GM23338 (cell line): ENCODE results near the gene UBXN7. TPM values are rescaled to one million over a fixed set of nuclear protein-coding genes. Genes with fewer than 3 reads are reported as not detected.
"Not testable (repeated sequence)": the region's sequence is repeated elsewhere in the genome, so short reads cannot be mapped to it uniquely, and the experiment has no call there.

Experiments
- ATAC-seq: fragments of 200-7000 bp; cut with Tn5 transposase; 3 replicates; pipeline ENCODE4 v1.9.1; 2020
- DNase-seq: peaks from one replicate; pipeline ENCODE4 v3.0.0-alpha.2; 2015; ENCODE audit warnings: low spot score
- H2AFZ ChIP-seq: fragments of 200-600 bp; sonication (generic); 2 replicates; pipeline ENCODE4 v1.8.0; 2016; ENCODE audit warnings: antibody characterized with exemption, mild to moderate bottlenecking, moderate library complexity
- H3F3A ChIP-seq: fragments of 200-600 bp; sonication (generic); replicated peaks from 2 replicates; pipeline ENCODE4 v1.8.0; 2017; ENCODE audit warnings: antibody characterized with exemption, mixed run types, low read depth
- H3K27ac ChIP-seq: fragments of 200-600 bp; sonication (generic); 2 replicates; pipeline ENCODE4 v1.6.1; 2016; ENCODE audit warnings: low read depth
- H3K27me3 ChIP-seq: fragments of 200-600 bp; sonication (generic); 2 replicates; pipeline ENCODE4 v1.8.0; 2016; ENCODE audit warnings: mild to moderate bottlenecking, mixed run types, moderate library complexity; ENCODE audit not compliant: insufficient read depth
- H3K36me3 ChIP-seq: fragments of 200-600 bp; sonication (generic); 2 replicates; pipeline ENCODE4 v1.8.0; 2016; ENCODE audit warnings: mild to moderate bottlenecking; ENCODE audit not compliant: insufficient read depth
- H3K4me1 ChIP-seq: fragments of 200-600 bp; sonication (generic); 2 replicates; pipeline ENCODE4 v1.8.0; 2016; ENCODE audit warnings: mild to moderate bottlenecking, moderate library complexity; ENCODE audit not compliant: insufficient read depth
- H3K4me2 ChIP-seq: fragments of 200-600 bp; sonication (generic); 2 replicates; pipeline ENCODE4 v1.7.1; 2017; ENCODE audit warnings: mixed run types
- H3K4me3 ChIP-seq: fragments of 200-600 bp; sonication (generic); 2 replicates; pipeline ENCODE4 v1.6.1; 2016; ENCODE audit warnings: mixed run types
- H3K79me2 ChIP-seq: fragments of 200-600 bp; sonication (generic); replicated peaks from 2 replicates; pipeline ENCODE4 v1.8.0; 2017; ENCODE audit warnings: mild to moderate bottlenecking; ENCODE audit not compliant: insufficient read depth
- H3K9me2 ChIP-seq: fragments of 200-600 bp; sonication (generic); 2 replicates; pipeline ENCODE4 v1.8.0; 2017; ENCODE audit not compliant: insufficient read depth
- H4K20me1 ChIP-seq: fragments of 200-600 bp; sonication (generic); replicated peaks from 2 replicates; pipeline ENCODE4 v1.8.0; 2017; ENCODE audit warnings: mild to moderate bottlenecking; ENCODE audit not compliant: insufficient read depth
- H3K27ac Mint-ChIP-seq: 2 replicates; pipeline ENCODE4 v1.8.0; 2020; ENCODE audit warnings: inconsistent platforms, mild to moderate bottlenecking, moderate library complexity, mixed read lengths
- H3K27me3 Mint-ChIP-seq: 3 replicates; pipeline ENCODE4 v1.8.0; 2022; ENCODE audit warnings: low read depth, mild to moderate bottlenecking, moderate library complexity, mixed read lengths, inconsistent platforms; ENCODE audit not compliant: insufficient read depth, poor library complexity
- H3K36me3 Mint-ChIP-seq: 3 replicates; pipeline ENCODE4 v1.8.0; 2021; ENCODE audit warnings: low read depth, mild to moderate bottlenecking, inconsistent platforms, moderate library complexity, mixed read lengths
- H3K4me1 Mint-ChIP-seq: 3 replicates; pipeline ENCODE4 v1.8.0; 2020; ENCODE audit warnings: mild to moderate bottlenecking, inconsistent platforms, mixed read lengths
- H3K4me3 Mint-ChIP-seq: 3 replicates; pipeline ENCODE4 v1.8.0; 2021; ENCODE audit warnings: moderate library complexity, mild to moderate bottlenecking, inconsistent platforms, mixed read lengths
- H3K9me3 Mint-ChIP-seq: 3 replicates; pipeline ENCODE4 v1.8.0; 2020; ENCODE audit warnings: moderate library complexity, mild to moderate bottlenecking, inconsistent platforms, mixed read lengths
- CREB1 ChIP-seq: fragments of 250-450 bp; sonication (Bioruptor Pico); IDR thresholded peaks from 2 replicates; pipeline ENCODE4 v1.5.0; 2020; ENCODE audit warnings: low read depth, mild to moderate bottlenecking, moderate library complexity
- EZH2phosphoT487 ChIP-seq: fragments of 200-600 bp; sonication (generic); IDR thresholded peaks from one replicate; pipeline ENCODE4 v1.8.1; 2018; ENCODE audit warnings: antibody characterized with exemption; ENCODE audit not compliant: unreplicated experiment
- POLR2AphosphoS5 ChIP-seq: IDR thresholded peaks from 2 replicates; pipeline ENCODE4 v1.6.1; 2016; ENCODE audit warnings: antibody characterized with exemption, low read depth
- STAT1 ChIP-seq: IDR thresholded peaks from one replicate; pipeline ENCODE4 v1.6.1; 2016; ENCODE audit warnings: antibody characterized with exemption; ENCODE audit not compliant: unreplicated experiment
- ZNF114 ChIP-seq: fragments of 250-450 bp; sonication (Bioruptor Pico); IDR thresholded peaks from 2 replicates; pipeline ENCODE4 v1.5.0; 2020; ENCODE audit warnings: mild to moderate bottlenecking, moderate library complexity
- ZNF331 ChIP-seq: fragments of 250-450 bp; sonication (Bioruptor Pico); IDR thresholded peaks from 2 replicates; pipeline ENCODE4 v1.5.0; 2020; ENCODE audit warnings: low read depth, mild to moderate bottlenecking, moderate library complexity
- polyA plus RNA-seq: library from polyadenylated mRNA; unstranded; fragments of >200 nt; fragmentation: Nextera tagmentation; extraction: Ambion mirVana; gene quantifications from 2 replicates; pipeline ENCODE4 v1.2.1, GENCODE V29; 2016
- total RNA-seq: library from RNA; depleted of rRNA; stranded (reverse); fragments of >200 nt; shearing (Covaris generic); gene quantifications from 2 replicates; pipeline ENCODE4 v1.2.3, GENCODE V29; 2014
- TF ChIP-seq, protein P1 (sequence below): fragments of 250-450 bp; sonication (Bioruptor Pico); IDR thresholded peaks from 2 replicates; pipeline ENCODE4 v1.5.0; 2020; ENCODE audit warnings: mild to moderate bottlenecking, moderate library complexity
- TF ChIP-seq, protein P2 (sequence below), 2 experiments: fragments of 200-600 bp in 1 of 2; sonication (generic) in 1 of 2; conservative IDR thresholded peaks; 2 replicates each; pipeline versions ENCODE4 v1.5.1 to v1.6.1; 2016 to 2017; ENCODE audit warnings: antibody characterized with exemption in 2 of 2, low read depth in 2 of 2, mild to moderate bottlenecking in 2 of 2, moderate library complexity in 1 of 2
- TF ChIP-seq, protein P3 (sequence below): IDR thresholded peaks from 2 replicates; pipeline ENCODE4 v1.6.1; 2016; ENCODE audit warnings: antibody characterized with exemption

The UBXN7 gene
- total and polyA plus RNA-seq, 2 experiments from 2014 or later = 37.9 to 46.2 TPM

DNA sequence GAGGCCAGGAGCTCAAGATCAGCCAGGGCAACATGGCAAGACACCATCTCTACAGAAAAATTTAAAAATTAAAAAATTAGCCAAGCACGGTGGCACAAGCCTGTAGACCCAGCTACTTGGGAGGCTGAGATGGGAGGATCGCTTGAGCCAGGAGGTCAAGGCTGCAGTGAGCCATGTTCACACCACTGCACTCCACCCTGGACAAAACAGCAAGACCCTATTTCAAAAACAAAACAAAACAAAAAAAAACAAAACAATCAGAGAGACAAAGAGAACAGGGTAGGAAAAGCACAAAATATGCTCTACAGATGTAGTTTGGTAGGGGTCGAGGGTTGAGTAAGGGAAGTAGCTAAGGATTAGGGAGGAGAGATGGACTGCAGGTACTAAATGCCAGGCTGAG, 117.6 kb downstream of the UBXN7 start (continued):
- TF ChIP-seq, protein P1, sequence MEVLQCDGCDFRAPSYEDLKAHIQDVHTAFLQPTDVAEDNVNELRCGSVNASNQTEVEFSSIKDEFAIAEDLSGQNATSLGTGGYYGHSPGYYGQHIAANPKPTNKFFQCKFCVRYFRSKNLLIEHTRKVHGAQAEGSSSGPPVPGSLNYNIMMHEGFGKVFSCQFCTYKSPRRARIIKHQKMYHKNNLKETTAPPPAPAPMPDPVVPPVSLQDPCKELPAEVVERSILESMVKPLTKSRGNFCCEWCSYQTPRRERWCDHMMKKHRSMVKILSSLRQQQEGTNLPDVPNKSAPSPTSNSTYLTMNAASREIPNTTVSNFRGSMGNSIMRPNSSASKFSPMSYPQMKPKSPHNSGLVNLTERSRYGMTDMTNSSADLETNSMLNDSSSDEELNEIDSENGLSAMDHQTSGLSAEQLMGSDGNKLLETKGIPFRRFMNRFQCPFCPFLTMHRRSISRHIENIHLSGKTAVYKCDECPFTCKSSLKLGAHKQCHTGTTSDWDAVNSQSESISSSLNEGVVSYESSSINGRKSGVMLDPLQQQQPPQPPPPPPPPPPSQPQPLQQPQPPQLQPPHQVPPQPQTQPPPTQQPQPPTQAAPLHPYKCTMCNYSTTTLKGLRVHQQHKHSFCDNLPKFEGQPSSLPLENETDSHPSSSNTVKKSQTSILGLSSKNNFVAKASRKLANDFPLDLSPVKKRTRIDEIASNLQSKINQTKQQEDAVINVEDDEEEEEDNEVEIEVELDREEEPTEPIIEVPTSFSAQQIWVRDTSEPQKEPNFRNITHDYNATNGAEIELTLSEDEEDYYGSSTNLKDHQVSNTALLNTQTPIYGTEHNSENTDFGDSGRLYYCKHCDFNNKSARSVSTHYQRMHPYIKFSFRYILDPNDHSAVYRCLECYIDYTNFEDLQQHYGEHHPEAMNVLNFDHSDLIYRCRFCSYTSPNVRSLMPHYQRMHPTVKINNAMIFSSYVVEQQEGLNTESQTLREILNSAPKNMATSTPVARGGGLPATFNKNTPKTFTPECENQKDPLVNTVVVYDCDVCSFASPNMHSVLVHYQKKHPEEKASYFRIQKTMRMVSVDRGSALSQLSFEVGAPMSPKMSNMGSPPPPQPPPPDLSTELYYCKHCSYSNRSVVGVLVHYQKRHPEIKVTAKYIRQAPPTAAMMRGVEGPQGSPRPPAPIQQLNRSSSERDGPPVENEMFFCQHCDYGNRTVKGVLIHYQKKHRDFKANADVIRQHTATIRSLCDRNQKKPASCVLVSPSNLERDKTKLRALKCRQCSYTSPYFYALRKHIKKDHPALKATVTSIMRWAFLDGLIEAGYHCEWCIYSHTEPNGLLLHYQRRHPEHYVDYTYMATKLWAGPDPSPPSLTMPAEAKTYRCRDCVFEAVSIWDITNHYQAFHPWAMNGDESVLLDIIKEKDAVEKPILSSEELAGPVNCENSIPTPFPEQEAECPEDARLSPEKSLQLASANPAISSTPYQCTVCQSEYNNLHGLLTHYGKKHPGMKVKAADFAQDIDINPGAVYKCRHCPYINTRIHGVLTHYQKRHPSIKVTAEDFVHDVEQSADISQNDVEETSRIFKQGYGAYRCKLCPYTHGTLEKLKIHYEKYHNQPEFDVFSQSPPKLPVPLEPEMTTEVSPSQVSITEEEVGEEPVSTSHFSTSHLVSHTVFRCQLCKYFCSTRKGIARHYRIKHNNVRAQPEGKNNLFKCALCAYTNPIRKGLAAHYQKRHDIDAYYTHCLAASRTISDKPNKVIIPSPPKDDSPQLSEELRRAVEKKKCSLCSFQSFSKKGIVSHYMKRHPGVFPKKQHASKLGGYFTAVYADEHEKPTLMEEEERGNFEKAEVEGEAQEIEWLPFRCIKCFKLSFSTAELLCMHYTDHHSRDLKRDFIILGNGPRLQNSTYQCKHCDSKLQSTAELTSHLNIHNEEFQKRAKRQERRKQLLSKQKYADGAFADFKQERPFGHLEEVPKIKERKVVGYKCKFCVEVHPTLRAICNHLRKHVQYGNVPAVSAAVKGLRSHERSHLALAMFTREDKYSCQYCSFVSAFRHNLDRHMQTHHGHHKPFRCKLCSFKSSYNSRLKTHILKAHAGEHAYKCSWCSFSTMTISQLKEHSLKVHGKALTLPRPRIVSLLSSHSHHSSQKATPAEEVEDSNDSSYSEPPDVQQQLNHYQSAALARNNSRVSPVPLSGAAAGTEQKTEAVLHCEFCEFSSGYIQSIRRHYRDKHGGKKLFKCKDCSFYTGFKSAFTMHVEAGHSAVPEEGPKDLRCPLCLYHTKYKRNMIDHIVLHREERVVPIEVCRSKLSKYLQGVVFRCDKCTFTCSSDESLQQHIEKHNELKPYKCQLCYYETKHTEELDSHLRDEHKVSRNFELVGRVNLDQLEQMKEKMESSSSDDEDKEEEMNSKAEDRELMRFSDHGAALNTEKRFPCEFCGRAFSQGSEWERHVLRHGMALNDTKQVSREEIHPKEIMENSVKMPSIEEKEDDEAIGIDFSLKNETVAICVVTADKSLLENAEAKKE (CRISPR knock-in tag) = no peak
- TF ChIP-seq ZNF331 (no peak), ZNF114 (no peak), STAT1 (no peak), POLR2AphosphoS5 (no peak), EZH2phosphoT487 (no peak), CREB1 (CRISPR knock-in tag) (no peak)
- TF ChIP-seq, protein P2, sequence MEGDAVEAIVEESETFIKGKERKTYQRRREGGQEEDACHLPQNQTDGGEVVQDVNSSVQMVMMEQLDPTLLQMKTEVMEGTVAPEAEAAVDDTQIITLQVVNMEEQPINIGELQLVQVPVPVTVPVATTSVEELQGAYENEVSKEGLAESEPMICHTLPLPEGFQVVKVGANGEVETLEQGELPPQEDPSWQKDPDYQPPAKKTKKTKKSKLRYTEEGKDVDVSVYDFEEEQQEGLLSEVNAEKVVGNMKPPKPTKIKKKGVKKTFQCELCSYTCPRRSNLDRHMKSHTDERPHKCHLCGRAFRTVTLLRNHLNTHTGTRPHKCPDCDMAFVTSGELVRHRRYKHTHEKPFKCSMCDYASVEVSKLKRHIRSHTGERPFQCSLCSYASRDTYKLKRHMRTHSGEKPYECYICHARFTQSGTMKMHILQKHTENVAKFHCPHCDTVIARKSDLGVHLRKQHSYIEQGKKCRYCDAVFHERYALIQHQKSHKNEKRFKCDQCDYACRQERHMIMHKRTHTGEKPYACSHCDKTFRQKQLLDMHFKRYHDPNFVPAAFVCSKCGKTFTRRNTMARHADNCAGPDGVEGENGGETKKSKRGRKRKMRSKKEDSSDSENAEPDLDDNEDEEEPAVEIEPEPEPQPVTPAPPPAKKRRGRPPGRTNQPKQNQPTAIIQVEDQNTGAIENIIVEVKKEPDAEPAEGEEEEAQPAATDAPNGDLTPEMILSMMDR (conservative IDR thresholded peaks at IDR 0.05; ENCODE audit: low read depth in 2 of 2) = no peak
- TF ChIP-seq, protein P3, sequence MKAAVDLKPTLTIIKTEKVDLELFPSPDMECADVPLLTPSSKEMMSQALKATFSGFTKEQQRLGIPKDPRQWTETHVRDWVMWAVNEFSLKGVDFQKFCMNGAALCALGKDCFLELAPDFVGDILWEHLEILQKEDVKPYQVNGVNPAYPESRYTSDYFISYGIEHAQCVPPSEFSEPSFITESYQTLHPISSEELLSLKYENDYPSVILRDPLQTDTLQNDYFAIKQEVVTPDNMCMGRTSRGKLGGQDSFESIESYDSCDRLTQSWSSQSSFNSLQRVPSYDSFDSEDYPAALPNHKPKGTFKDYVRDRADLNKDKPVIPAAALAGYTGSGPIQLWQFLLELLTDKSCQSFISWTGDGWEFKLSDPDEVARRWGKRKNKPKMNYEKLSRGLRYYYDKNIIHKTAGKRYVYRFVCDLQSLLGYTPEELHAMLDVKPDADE = no peak

DNA sequence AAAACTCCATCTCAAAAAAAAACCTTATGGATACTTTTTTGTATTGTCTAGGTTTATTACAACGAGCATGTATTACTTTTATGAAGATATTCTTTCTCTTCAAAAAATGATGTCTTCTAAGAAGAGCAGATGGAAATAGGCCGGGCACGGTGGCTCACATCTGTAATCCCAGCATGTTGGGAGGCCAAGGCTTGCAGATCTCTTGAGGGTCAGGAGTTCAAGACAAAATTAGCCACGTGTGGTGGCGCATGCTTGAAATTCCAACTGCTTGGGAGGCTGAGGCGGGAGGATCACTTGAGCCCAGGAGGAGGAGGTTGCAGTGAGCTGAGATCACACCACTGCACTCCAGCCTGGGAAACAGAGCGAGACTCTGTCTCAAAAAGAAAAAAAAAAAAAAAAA, 118.1 kb downstream of the UBXN7 start:
- H3K4me3 ChIP-seq, H3K4me2 ChIP-seq, H3K4me1 Mint-ChIP-seq, ATAC-seq, H3F3A ChIP-seq, H2AFZ ChIP-seq, H4K20me1 ChIP-seq, H3K27ac ChIP-seq, H3K4me3 Mint-ChIP-seq, H3K79me2 ChIP-seq, H3K27me3 Mint-ChIP-seq, H3K9me2 ChIP-seq, H3K27me3 ChIP-seq, H3K36me3 ChIP-seq, H3K4me1 ChIP-seq, H3K27ac Mint-ChIP-seq, H3K9me3 Mint-ChIP-seq, DNase-seq: not testable (repeated sequence)
- H3K36me3 Mint-ChIP-seq = peaks cover 11% of the 10 kb centered on the region

DNA sequence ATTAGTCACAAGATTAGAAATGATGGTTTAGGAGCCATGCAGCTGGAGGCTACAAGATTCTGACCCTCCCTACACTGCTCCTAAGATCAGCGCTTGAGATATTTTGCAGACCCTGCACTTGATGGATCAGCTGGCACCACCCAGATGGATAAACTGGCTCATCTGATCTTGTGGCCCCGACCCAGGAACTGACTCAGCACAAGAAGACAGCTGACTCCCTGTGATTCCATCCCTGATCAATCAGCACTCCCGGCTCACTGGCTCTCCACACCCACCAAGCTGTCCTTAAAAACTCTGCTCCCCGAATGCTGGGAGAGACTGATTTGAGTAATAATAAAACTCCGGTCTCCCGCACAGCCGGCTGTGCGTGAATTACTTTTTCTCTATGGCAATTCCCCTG, 129.3 kb downstream of the UBXN7 start:
- ATAC-seq, H3K27ac ChIP-seq, H3F3A ChIP-seq, H3K4me3 ChIP-seq, H3K27me3 Mint-ChIP-seq, H4K20me1 ChIP-seq, H3K4me1 ChIP-seq, H3K79me2 ChIP-seq, H3K4me1 Mint-ChIP-seq, H3K9me3 Mint-ChIP-seq, H3K27me3 ChIP-seq, H2AFZ ChIP-seq, H3K4me2 ChIP-seq, H3K27ac Mint-ChIP-seq, H3K9me2 ChIP-seq, DNase-seq, H3K4me3 Mint-ChIP-seq, H3K36me3 ChIP-seq, H3K36me3 Mint-ChIP-seq: not testable (repeated sequence)

DNA sequence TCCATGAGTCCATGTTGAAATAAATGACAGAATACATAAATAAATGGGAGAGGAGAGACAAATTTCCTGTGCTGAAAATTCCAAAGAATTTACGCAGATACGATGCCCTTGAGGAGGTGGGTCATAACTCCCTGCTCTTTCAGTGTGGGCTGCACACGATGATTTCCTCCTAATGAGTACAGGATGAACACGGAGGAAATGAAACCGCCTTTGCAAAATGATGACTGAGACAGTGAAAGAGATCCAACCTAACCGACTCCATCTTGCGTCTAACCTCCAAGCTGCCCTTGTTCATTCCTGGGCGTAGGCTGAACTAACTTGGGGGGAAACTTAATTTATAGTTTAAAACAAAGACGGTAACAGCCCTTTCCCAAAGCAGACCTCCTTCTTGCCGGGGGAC, 129.7 kb downstream of the UBXN7 start:
- not testable (repeated sequence) for H3K27ac Mint-ChIP-seq, H3K27me3 Mint-ChIP-seq, H3K79me2 ChIP-seq, H3F3A ChIP-seq, H3K27me3 ChIP-seq, H3K36me3 Mint-ChIP-seq, H3K4me2 ChIP-seq, H3K4me3 ChIP-seq, H3K4me1 Mint-ChIP-seq, H2AFZ ChIP-seq, H3K4me1 ChIP-seq, DNase-seq, ATAC-seq, H3K36me3 ChIP-seq, H4K20me1 ChIP-seq, H3K27ac ChIP-seq, H3K9me2 ChIP-seq, H3K9me3 Mint-ChIP-seq, H3K4me3 Mint-ChIP-seq
